Natural killer cell (primary cell): Measurements from ENCODE around the gene MAP2K5. TPM values are rescaled to one million over a fixed set of nuclear protein-coding genes. Genes with fewer than 3 reads are reported as not detected.
"Not testable (repeated sequence)": the region's sequence is repeated elsewhere in the genome, so short reads cannot be mapped to it uniquely, and the experiment has no call there.

Source experiments
- ATAC-seq, 3 donors: fragments of 150-1000 bp in 2 of 3; fragments of 200-7000 bp in 1 of 3; cut with Tn5 transposase; 1 replicate in 1 of 3; 2 replicates in 2 of 3; pipeline ENCODE4 v1.10.0; 2021; ENCODE audit warnings: mild to moderate bottlenecking in 2 of 3, moderate library complexity in 2 of 3
- DNase-seq, 2 donors: peaks; one replicate each; pipeline versions ENCODE4 v3.0.0 to v3.0.0-alpha.2; 2013 to 2021; ENCODE audit warnings: mixed read lengths in 1 of 2
- H3K27ac ChIP-seq: one replicate; pipeline ENCODE4 v1.5.1; 2013; ENCODE audit warnings: mild to moderate bottlenecking, low read length
- H3K27me3 ChIP-seq: one replicate; pipeline ENCODE4 v1.6.1; 2013; ENCODE audit warnings: low read length; ENCODE audit not compliant: control insufficient read depth, insufficient read depth
- H3K36me3 ChIP-seq: one replicate; pipeline ENCODE4 v1.6.1; 2013; ENCODE audit warnings: low read length; ENCODE audit not compliant: control insufficient read depth, insufficient read depth
- H3K4me1 ChIP-seq: one replicate; pipeline ENCODE4 v1.6.1; 2013; ENCODE audit warnings: low read length; ENCODE audit not compliant: control insufficient read depth, insufficient read depth
- H3K4me3 ChIP-seq: one replicate; pipeline ENCODE4 v1.5.1; 2013; ENCODE audit warnings: low read length
- H3K9me3 ChIP-seq: one replicate; pipeline ENCODE4 v1.6.1; 2013; ENCODE audit warnings: low read length; ENCODE audit not compliant: control insufficient read depth, insufficient read depth
- H3K27ac Mint-ChIP-seq, 2 donors: one replicate each; pipeline ENCODE4 v1.8.0; 2022; ENCODE audit warnings: mild to moderate bottlenecking in 2 of 2, mixed read lengths in 2 of 2, moderate library complexity in 1 of 2
- H3K27me3 Mint-ChIP-seq, 2 donors: one replicate each; pipeline ENCODE4 v1.8.0; 2022; ENCODE audit warnings: low read depth in 2 of 2, mixed read lengths in 2 of 2
- H3K36me3 Mint-ChIP-seq: one replicate; pipeline ENCODE4 v1.8.0; 2022; ENCODE audit warnings: mixed read lengths
- H3K4me1 Mint-ChIP-seq, 2 donors: one replicate each; pipeline ENCODE4 v1.8.0; 2022; ENCODE audit warnings: mixed read lengths in 2 of 2
- H3K4me3 Mint-ChIP-seq: one replicate; pipeline ENCODE4 v1.8.0; 2022; ENCODE audit warnings: mild to moderate bottlenecking, moderate library complexity, mixed read lengths
- H3K9me3 Mint-ChIP-seq, 2 donors: one replicate each; pipeline ENCODE4 v1.8.0; 2022; ENCODE audit warnings: mixed read lengths in 2 of 2
- CTCF ChIP-seq: fragments of 200-600 bp; IDR thresholded peaks from one replicate; pipeline ENCODE4 v1.8.0; 2022; ENCODE audit warnings: antibody characterized with exemption
- WGBS: methylation state at CpG from one replicate; pipeline ENCODE4 v1.1.7; 2013; ENCODE audit warnings: missing lambda C conversion rate; ENCODE audit not compliant: insufficient coverage; 5-methylcytosine and 5-hydroxymethylcytosine counted together
- intact Hi-C: fragments of 100-400 bp; cut with micrococcal nuclease; formaldehyde crosslinking; loops from one replicate; pipeline ENCODE4 v1.14.2; 2022
- total RNA-seq, 4 donors: library from RNA; stranded (reverse); fragments of 120-200 nt in 1 of 4; gene quantifications; one replicate each; pipeline versions ENCODE4 v1.2.3 to v1.2.4, GENCODE V29; 2013 to 2022

The MAP2K5 gene
- total RNA-seq, 3 donors from 2014 or later (not counting 1 experiment from before 2014, with no cell fraction given), result 25.6 to 32.6 (median 29.2) TPM

GRCh38 chr15:67660446-67660845, 117.9 kb downstream of the MAP2K5 start:
- Histone ChIP-seq H3K4me1 (no peaks in the 10 kb centered on the region), H3K9me3 (no peaks in the 10 kb centered on the region), H3K27me3 (no peaks in the 10 kb centered on the region), H3K4me3 (no peak overlapping the region), H3K36me3 (peaks cover 13% of the 10 kb centered on the region), H3K27ac (no peak overlapping the region)
- Mint-ChIP-seq H3K4me1 (no peaks in the 10 kb centered on the region), H3K36me3 (peaks cover 14% of the 10 kb centered on the region), H3K27me3 (no peaks in the 10 kb centered on the region), H3K9me3 (peaks cover 5% of the 10 kb centered on the region in 2 donors), H3K4me3 (no peak overlapping the region), H3K27ac (no peak overlapping the region)
- intact Hi-C loops, result no loop called here
- ATAC-seq (no peak), DNase-seq (no peak)
- no peak for TF ChIP-seq CTCF

GRCh38 chr15:67660874-67661606, 118.5 kb downstream of the MAP2K5 start:
- H3K27ac Mint-ChIP-seq, result no peak overlapping the region
- no peak overlapping the region for H3K4me3 ChIP-seq
- no peak for TF ChIP-seq CTCF
- 92% methylated on average over 2 of the region's 2 CpGs for WGBS
- no peaks in the 10 kb centered on the region for H3K9me3 Mint-ChIP-seq
- no peak for DNase-seq
- H3K36me3 Mint-ChIP-seq, result peaks cover 8% of the 10 kb centered on the region
- no peaks in the 10 kb centered on the region for H3K27me3 Mint-ChIP-seq
- H3K27ac ChIP-seq, result no peak overlapping the region
- H3K4me1 Mint-ChIP-seq, result no peaks in the 10 kb centered on the region
- intact Hi-C loops, result no loop called here
- no peaks in the 10 kb centered on the region for H3K4me1 ChIP-seq
- no peak for ATAC-seq
- no peaks in the 10 kb centered on the region for H3K9me3 ChIP-seq
- peaks cover 9% of the 10 kb centered on the region for H3K36me3 ChIP-seq
- no peak overlapping the region for H3K4me3 Mint-ChIP-seq
- H3K27me3 ChIP-seq, result no peaks in the 10 kb centered on the region

- Histone ChIP-seq H3K36me3 (no peaks in the 10 kb centered on the region), H3K4me3 (no peak overlapping the region), H3K27me3 (no peaks in the 10 kb centered on the region), H3K9me3 (no peaks in the 10 kb centered on the region), H3K27ac (no peak overlapping the region), H3K4me1 (no peaks in the 10 kb centered on the region)
- no peak overlapping the region for H3K4me3 Mint-ChIP-seq
- no peak overlapping the region for H3K27ac Mint-ChIP-seq
- DNase-seq, result no peak
- WGBS, result 100% methylated on average over 2 of the region's 2 CpGs
- intact Hi-C loops, result no loop called here
- H3K27me3 Mint-ChIP-seq, result no peaks in the 10 kb centered on the region
- ATAC-seq, result no peak
- H3K36me3 Mint-ChIP-seq, result peaks cover 5% of the 10 kb centered on the region
- peaks cover 0 to 11% of the 10 kb centered on the region in 2 donors for H3K4me1 Mint-ChIP-seq
- no peak for TF ChIP-seq CTCF
- no peaks in the 10 kb centered on the region for H3K9me3 Mint-ChIP-seq
Measured at GRCh38 chr15:67670647-67671305, 128.3 kb downstream of the MAP2K5 start.

- H3K27ac Mint-ChIP-seq, ATAC-seq, H3K36me3 Mint-ChIP-seq, H3K4me3 ChIP-seq, H3K4me1 ChIP-seq, H3K27ac ChIP-seq, H3K36me3 ChIP-seq, H3K27me3 ChIP-seq, H3K9me3 Mint-ChIP-seq, DNase-seq, H3K4me3 Mint-ChIP-seq, H3K9me3 ChIP-seq, H3K27me3 Mint-ChIP-seq, intact Hi-C loops: not testable (repeated sequence)
- 100% methylated on average over 1 of the region's 2 CpGs for WGBS
- peaks cover 0 to 11% of the 10 kb centered on the region in 2 donors for H3K4me1 Mint-ChIP-seq
Measured at GRCh38 chr15:67672834-67673233, 130.3 kb downstream of the MAP2K5 start.
